ENCODE results near the gene VDR. TPM values are rescaled to one million over a fixed set of nuclear protein-coding genes. Genes with fewer than 3 reads are reported as not detected.

Gene VDR
- total and polyA plus RNA-seq, 2 donors (not counting 1 experiment from before 2014, with no cell fraction given): 0.37 to 0.42 TPM

- no peaks in the 10 kb centered on the region for H3K79me2 ChIP-seq (ENCODE audit: control insufficient read depth, insufficient read depth, low read length)
- no peak overlapping the region for H3K9ac ChIP-seq (ENCODE audit: low read length)
- H3K9me3 ChIP-seq (ENCODE audit: control extremely low read depth in 1 of 3, control insufficient read depth in 2 of 3, insufficient read depth in 1 of 3, low read length in 2 of 3): no peaks in the 10 kb centered on the region
- Mint-ChIP-seq H3K4me3 (no peak overlapping the region), H3K27ac (no peak overlapping the region), H3K27me3 (no peaks in the 10 kb centered on the region), H3K4me1 (no peaks in the 10 kb centered on the region), H3K9me3 (ENCODE audit: insufficient read depth) (no peaks in the 10 kb centered on the region)
- peaks cover 0 to 6% (median 0%) of the 10 kb centered on the region in 4 experiments for H3K27me3 ChIP-seq (replicated peaks in 1 of 4; ENCODE audit: control extremely low read depth in 1 of 4, control insufficient read depth in 3 of 4, insufficient read depth in 4 of 4, low read length in 3 of 4)
- ATAC-seq (ENCODE audit: low read depth) (no peak), DNase-seq (no peak)
- no peak overlapping the region for H2AFZ ChIP-seq (ENCODE audit: insufficient read depth, low read depth, low read length, poor library complexity, severe bottlenecking)
- 100% methylated on average over 1 of the region's 5 CpGs for WGBS (ENCODE audit: insufficient coverage)
- no peaks in the 10 kb centered on the region for H3K4me1 ChIP-seq (ENCODE audit: control insufficient read depth in 2 of 2, insufficient read depth in 2 of 2, low read length in 2 of 2)
- CTCF ChIA-PET: interaction anchor here (1.9 to 23.8 kb wide), 2 partner anchors 9 to 75 kb away, joined by 6 to 464 read pairs; partner anchors contain the start of gene SLC48A1
- H3K36me3 ChIP-seq (replicated peaks in 1 of 2; ENCODE audit: control extremely low read depth in 1 of 2, control insufficient read depth in 1 of 2, extremely low read depth in 1 of 2, insufficient read depth in 2 of 2, low read length in 1 of 2): no peaks in the 10 kb centered on the region
- H3K27ac ChIP-seq (ENCODE audit: low read length in 2 of 2): no peak overlapping the region
- H3K4me2 ChIP-seq (replicated peaks; ENCODE audit: low read depth, low read length, poor library complexity, severe bottlenecking): no peak overlapping the region
- POLR2A ChIA-PET: no interaction called here
- intact Hi-C loops (cut with micrococcal nuclease): no loop called here
- TF ChIP-seq CTCF (IDR thresholded peaks at IDR 0.05): no peak
- TF ChIP-seq EZH2 (IDR thresholded peaks at IDR 0.05; ENCODE audit: borderline replicate concordance, insufficient read depth, low read depth, low read length, poor library complexity, severe bottlenecking): no peak
- no peak overlapping the region for H3K4me3 ChIP-seq (ENCODE audit: control extremely low read depth in 1 of 5, extremely low read depth in 1 of 5, insufficient read depth in 1 of 5, low read depth in 2 of 5, low read length in 4 of 5)
- no peaks in the 10 kb centered on the region for H4K20me1 ChIP-seq (ENCODE audit: control insufficient read depth, insufficient read depth, low read length, poor library complexity, severe bottlenecking)
Observed at GRCh38 chr12:47848853-47849252, 55.9 kb downstream of the VDR start.

- Histone ChIP-seq H4K20me1 (ENCODE audit: control insufficient read depth, insufficient read depth, low read length, poor library complexity, severe bottlenecking) (no peaks in the 10 kb centered on the region), H3K4me2 (replicated peaks; ENCODE audit: low read depth, low read length, poor library complexity, severe bottlenecking) (no peak overlapping the region), H3K4me3 (ENCODE audit: control extremely low read depth in 1 of 5, extremely low read depth in 1 of 5, insufficient read depth in 1 of 5, low read depth in 2 of 5, low read length in 4 of 5) (no peak overlapping the region), H3K4me1 (ENCODE audit: control insufficient read depth in 2 of 2, insufficient read depth in 2 of 2, low read length in 2 of 2) (no peaks in the 10 kb centered on the region), H3K27ac (ENCODE audit: low read length in 2 of 2) (no peak overlapping the region), H3K9me3 (ENCODE audit: control extremely low read depth in 1 of 3, control insufficient read depth in 2 of 3, insufficient read depth in 1 of 3, low read length in 2 of 3) (no peaks in the 10 kb centered on the region), H2AFZ (ENCODE audit: insufficient read depth, low read depth, low read length, poor library complexity, severe bottlenecking) (no peak overlapping the region), H3K9ac (ENCODE audit: low read length) (no peak overlapping the region), H3K36me3 (replicated peaks in 1 of 2; ENCODE audit: control extremely low read depth in 1 of 2, control insufficient read depth in 1 of 2, extremely low read depth in 1 of 2, insufficient read depth in 2 of 2, low read length in 1 of 2) (no peaks in the 10 kb centered on the region), H3K27me3 (replicated peaks in 1 of 4; ENCODE audit: control extremely low read depth in 1 of 4, control insufficient read depth in 3 of 4, insufficient read depth in 4 of 4, low read length in 3 of 4) (peaks cover 0 to 6% (median 0%) of the 10 kb centered on the region in 4 experiments), H3K79me2 (ENCODE audit: control insufficient read depth, insufficient read depth, low read length) (no peaks in the 10 kb centered on the region)
- H3K4me3 Mint-ChIP-seq: no peak overlapping the region
- ChIA-PET CTCF (interaction anchor here (16.2 to 23.8 kb wide), 2 partner anchors 73 to 104 kb away, joined by 351 to 464 read pairs; partner anchors contain the start of gene SLC48A1), POLR2A (no interaction called here)
- DNase-seq (no peak), ATAC-seq (ENCODE audit: low read depth) (no peak)
- no peaks in the 10 kb centered on the region for H3K4me1 Mint-ChIP-seq
- no peak for TF ChIP-seq CTCF (IDR thresholded peaks at IDR 0.05)
- TF ChIP-seq EZH2 (IDR thresholded peaks at IDR 0.05; ENCODE audit: borderline replicate concordance, insufficient read depth, low read depth, low read length, poor library complexity, severe bottlenecking): no peak
- no peaks in the 10 kb centered on the region for H3K27me3 Mint-ChIP-seq
- intact Hi-C loops (cut with micrococcal nuclease): no loop called here
- H3K27ac Mint-ChIP-seq: no peak overlapping the region
- H3K9me3 Mint-ChIP-seq (ENCODE audit: insufficient read depth): no peaks in the 10 kb centered on the region
- WGBS (ENCODE audit: insufficient coverage): 95% methylated on average over 14 of the region's 14 CpGs
Observed at GRCh38 chr12:47846294-47846996, 58.3 kb downstream of the VDR start.
